GM10266 (cell line): ENCODE measurements around the gene PLIN1.

Experiments used
- DNase-seq: peaks from one replicate; pipeline ENCODE4 v3.0.0; 2012; ENCODE audit errors: extremely low spot score
- TF ChIP-seq, protein P1 (sequence below): IDR thresholded peaks from 2 replicates; pipeline ENCODE4 v1.5.1; 2012; ENCODE audit warnings: mild to moderate bottlenecking, low read depth; ENCODE audit not compliant: control insufficient read depth, insufficient read depth; ENCODE audit errors: missing control alignments

PLIN1 gene, protein sequence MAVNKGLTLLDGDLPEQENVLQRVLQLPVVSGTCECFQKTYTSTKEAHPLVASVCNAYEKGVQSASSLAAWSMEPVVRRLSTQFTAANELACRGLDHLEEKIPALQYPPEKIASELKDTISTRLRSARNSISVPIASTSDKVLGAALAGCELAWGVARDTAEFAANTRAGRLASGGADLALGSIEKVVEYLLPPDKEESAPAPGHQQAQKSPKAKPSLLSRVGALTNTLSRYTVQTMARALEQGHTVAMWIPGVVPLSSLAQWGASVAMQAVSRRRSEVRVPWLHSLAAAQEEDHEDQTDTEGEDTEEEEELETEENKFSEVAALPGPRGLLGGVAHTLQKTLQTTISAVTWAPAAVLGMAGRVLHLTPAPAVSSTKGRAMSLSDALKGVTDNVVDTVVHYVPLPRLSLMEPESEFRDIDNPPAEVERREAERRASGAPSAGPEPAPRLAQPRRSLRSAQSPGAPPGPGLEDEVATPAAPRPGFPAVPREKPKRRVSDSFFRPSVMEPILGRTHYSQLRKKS

DNA sequence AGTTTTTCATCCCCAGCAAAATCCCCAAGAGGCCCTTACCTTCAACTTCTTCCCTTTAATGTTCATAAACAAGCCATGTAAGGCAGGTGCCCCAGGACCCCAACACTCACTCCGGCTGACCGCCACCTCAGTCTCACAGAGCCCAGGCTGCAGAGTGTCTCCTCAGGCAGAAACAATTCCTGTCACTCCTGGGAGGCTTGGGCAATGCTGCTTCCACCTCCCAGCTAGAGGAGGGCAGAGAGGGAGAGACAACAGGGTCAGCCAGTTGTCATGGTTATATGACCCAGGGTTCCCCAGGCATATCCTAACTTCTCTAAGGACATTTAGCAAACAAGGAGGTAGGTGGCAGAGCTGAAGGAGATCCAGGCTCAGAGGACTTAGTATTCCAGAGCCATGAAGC is at the start of gene PLIN1:
Gene PLIN1, minus strand, starts transcription at position 156 of the 400 bp plus-strand sequence. CDS start 1,878 bp downstream, outside the sequence.
- TF ChIP-seq, protein P1, sequence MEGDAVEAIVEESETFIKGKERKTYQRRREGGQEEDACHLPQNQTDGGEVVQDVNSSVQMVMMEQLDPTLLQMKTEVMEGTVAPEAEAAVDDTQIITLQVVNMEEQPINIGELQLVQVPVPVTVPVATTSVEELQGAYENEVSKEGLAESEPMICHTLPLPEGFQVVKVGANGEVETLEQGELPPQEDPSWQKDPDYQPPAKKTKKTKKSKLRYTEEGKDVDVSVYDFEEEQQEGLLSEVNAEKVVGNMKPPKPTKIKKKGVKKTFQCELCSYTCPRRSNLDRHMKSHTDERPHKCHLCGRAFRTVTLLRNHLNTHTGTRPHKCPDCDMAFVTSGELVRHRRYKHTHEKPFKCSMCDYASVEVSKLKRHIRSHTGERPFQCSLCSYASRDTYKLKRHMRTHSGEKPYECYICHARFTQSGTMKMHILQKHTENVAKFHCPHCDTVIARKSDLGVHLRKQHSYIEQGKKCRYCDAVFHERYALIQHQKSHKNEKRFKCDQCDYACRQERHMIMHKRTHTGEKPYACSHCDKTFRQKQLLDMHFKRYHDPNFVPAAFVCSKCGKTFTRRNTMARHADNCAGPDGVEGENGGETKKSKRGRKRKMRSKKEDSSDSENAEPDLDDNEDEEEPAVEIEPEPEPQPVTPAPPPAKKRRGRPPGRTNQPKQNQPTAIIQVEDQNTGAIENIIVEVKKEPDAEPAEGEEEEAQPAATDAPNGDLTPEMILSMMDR: no peak
- no peak for DNase-seq

DNA sequence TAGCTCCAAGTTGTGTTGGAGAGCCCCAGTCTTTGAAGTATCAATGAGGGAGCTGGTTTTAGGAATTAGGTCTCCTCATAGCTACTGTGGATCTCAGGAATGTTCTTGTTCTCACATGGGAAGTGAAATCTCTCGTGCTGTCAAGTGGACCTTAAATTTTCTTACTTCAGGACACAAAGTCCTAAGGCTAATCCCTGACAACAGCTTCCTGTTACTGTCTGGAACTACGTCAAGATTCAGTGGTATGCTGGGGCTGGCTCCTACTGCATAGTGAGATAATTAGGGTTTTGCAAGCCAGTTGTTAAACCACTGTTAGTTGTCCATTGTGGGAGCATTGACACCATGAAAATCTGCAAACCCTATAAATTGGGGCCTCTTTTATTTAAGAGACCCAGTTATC is 49.1 kb upstream of the PLIN1 start:
- no peak for DNase-seq
- TF ChIP-seq, protein P1: no peak

DNA sequence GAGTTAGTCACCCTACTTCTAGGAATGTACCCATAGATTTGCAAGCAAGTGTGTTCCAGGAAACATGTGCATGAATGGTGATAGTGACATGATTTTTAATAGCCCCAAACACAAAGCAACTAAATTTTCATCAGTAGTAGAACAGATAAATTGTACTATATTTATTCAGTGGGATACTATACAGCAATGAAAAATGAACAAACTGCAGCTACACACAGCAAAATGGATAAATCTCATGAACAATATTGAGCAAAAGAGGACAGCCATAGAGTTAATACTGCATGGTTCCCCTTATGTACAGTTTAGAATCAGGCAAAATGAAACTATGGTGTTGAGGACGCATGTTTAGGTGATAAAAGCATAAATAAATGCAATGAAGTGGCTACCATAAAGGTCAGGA is 45.9 kb upstream of the PLIN1 start:
- TF ChIP-seq, protein P1: no peak
- no peak for DNase-seq

DNA sequence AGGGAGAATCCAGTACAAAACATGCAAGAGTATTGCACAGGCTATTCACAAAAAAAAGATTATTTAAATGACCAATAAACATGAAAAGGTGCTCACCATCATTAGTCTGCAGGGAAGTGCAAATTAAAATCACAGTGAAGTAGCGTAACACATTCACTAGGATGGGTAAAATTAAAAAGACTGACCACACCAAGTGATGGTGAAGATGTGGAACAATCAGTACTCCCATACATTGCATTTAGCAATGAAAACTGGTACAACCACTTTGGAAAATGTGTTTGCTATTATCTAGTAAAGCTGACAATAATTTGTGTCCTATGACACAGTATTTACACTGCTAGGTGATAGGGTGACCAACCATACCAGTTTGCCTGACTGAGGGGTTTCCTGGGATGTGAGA is 45.5 kb upstream of the PLIN1 start:
- DNase-seq: no peak
- TF ChIP-seq, protein P1: no peak

DNA sequence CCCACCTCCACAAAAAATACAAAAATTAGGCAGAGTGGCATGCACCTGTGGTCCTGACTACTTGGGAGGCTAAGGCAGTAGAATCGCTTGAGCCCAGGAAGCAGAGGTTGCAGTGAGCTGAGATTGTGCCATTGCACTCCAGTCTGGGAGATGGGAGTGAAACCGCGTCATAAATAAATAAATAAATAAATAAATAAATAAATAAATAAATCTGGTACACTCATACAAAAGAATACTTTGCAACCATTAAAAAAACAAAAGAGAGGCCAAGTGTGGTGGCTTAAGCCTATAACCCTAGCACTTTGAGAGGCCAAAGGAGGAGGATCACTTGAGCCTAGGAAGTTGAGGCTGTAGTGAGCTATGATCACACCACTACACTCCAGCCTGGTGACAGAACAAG is 43.9 kb upstream of the PLIN1 start:
- DNase-seq: no peak
- TF ChIP-seq, protein P1: no peak

DNA sequence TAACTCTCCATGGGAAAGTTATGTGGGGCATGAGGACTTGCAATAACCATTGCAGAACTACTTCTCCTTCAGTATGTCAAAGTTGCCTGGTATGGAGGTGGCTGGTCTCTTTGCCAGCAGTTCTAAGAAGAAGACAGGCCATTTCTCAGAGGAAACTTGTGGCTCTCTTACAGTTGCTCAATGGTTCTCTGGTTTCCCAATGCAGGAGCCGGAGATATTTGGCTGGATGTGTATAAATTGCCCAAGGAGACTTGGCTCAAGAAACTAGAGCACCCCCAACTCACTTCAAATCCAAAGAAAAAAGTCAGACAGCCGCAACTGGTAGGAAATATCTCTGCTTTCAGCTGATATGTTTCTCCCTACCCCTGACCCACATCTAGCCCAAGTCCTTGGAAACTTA is 35.6 kb upstream of the PLIN1 start:
- TF ChIP-seq, protein P1: no peak
- no peak for DNase-seq

DNA sequence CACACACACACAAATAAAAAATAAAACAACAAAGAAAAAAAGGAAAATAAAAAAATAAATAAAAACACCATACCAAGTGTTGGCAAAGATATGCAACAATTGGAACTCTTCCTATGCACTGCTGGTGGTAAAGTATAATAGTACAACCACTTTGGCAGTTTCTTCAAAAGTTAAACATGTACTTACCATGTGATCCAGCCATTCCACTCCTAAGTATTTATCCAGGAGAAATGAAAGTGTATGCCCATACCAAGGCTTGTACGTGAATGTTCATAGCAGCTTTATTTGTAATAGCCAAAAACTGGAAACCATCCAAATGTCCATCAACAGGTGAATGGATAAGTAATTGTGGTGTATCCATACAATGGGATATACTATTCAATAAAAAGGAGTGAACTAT is 28.4 kb upstream of the PLIN1 start:
- TF ChIP-seq, protein P1: no peak
- DNase-seq: no peak
